Astrocyte of the hippocampus (primary cell): Measurements from ENCODE around the gene RGS10.
"Not testable (repeated sequence)": the region's sequence is repeated elsewhere in the genome, so short reads cannot be mapped to it uniquely, and the experiment has no call there.

Source experiments
- DNase-seq: peaks from one replicate; pipeline ENCODE4 v3.0.0; 2011; ENCODE audit warnings: low read depth, low spot score

Gene RGS10

DNA sequence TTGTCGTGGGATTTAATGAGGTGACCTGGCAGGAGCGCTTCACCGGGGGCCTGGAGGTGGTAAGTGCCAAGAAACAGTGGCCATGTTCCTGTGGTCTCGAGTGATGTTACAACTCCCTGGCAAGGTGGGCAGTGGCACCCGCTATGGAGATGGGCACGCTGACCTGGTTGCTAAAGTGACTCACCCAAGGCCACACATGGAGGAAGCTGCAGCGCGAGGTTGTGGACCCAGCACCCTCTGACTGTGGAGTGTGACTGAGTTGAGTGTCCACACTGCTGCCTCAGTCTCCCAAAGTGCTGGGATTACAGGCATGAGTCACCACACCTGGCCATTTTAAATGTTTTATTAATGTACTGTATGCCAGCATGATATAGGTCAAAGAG lies 73.2 kb downstream of the RGS10 start:
- no peak for DNase-seq

- no peak for DNase-seq
These were observed 73.8 kb downstream of the RGS10 start for GRCh38 chr10:119468542-119469324.

DNA sequence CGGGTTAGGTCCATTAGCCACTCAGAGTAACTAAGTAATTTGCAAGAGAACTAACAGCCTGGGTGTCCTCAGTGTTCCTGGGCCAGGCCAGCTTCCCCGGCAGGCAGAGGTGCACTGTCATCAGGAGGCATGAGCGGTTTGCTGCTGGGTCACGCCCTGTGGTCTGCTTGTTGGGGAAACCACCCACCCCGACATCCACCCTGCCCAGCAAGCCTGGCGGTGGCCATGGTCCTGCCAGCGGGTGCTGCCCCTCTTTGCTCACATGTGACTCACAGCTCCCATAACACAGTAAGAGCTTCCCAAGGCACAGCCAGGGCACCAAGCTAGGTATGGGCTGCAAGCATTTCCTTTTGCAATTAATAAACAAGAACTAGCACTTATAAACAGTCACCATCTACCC lies 75.9 kb downstream of the RGS10 start:
- DNase-seq: no peak

- DNase-seq: no peak
These were observed 76.4 kb downstream of the RGS10 start for GRCh38 chr10:119466076-119466475.

DNA sequence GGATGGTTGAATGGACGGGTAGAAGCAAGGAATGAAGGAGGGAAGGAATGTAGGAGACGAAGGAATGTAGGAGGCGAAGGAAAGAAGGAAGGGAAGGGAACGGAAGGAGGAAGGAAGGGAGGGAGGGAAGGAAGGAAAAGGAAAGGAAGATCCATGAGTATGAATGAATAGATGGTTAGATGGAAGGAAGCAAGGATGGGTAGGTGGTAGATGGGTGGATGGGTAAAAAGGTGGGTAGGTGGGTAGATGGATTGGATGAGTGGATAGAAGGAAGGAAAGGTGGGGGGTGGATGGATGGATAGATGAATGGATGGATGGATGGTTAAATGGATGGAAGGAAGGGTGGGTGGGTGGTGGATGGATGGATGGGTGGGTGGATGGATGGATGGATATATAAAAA lies 77.4 kb downstream of the RGS10 start:
- DNase-seq: no peak

DNA sequence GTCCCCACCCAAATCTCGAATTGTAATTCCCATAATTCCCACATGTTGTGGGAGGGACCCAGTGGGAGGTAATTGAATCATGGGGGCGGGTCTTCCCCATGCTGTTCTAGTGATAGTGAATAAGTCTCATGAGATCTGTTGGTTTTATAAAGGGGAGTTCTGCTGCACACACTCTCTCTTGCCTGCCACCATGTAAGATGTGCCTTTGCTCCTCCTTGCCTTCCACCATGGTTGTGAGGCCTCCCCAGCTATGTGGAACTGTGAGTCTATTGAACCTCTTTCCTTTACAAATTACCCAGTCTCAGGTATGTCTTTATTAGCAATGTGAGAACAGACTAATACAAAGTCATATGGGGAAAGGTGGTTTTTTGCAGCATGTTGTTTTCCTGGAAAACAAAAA lies 79.3 kb downstream of the RGS10 start:
- DNase-seq: not testable (repeated sequence)

DNA sequence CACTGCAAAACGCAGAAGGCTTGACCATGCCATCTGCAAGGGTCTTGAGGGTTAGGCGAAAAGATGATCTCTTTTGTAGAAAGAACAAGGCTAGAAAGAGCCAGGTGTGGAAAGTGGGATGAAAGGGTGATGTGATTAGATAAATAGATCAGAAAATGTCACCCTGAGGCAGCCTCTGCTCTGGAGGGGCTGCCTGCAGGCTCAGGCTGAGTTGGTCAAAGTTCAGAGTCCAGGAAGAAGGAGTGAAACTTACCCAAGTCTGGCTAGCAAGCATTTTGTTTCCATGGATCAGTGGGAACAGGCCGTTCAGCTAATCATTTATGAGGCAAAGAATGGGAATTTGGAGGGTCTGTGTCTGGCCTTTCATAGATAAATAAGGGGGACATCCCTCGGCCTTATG lies 79.7 kb downstream of the RGS10 start:
- no peak for DNase-seq

DNA sequence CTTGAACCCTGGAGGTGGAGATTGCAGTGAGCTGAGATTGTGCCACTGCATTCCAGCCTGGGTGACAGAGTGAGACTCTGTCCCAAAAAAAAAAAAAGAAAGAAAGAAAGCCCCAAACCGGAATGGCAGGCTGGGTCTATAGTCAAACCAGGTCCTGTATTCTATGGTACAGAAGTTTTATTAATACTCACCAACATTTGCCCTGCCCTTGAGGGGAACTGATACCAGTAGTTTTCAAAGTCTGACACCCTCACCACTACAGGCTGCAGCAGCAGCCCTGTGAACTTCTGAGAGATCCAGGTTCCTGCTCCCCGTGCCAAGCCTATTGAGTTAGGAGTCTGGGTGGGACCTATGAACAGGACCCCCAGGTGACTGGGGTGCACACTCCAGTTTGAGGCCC lies 80.6 kb downstream of the RGS10 start:
- DNase-seq: no peak

DNA sequence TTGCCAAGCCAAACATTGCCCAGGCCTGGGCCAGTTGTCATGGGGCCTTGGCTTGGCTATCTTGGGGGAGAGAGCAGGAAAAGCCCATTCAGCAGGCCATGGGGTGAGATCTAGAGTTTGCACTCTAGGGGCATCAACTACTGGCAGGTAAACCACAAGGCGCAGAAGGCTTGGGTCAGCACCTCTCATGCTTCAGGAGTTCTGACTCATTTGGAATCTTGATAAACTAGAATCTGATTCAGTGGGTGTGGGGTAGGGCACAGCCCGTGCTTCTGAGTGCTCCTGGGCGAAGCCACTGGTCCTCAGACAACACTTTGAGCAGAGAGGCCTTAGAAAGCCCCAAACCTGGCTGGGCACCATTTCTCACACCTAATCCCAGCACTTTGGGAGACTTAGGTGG lies 81.1 kb downstream of the RGS10 start:
- DNase-seq: peak; percentile 22

GRCh38 chr10:119460369-119461195 lies 81.9 kb downstream of the RGS10 start:
- DNase-seq: no peak

GRCh38 chr10:119459681-119460340 lies 82.7 kb downstream of the RGS10 start:
- no peak for DNase-seq

DNA sequence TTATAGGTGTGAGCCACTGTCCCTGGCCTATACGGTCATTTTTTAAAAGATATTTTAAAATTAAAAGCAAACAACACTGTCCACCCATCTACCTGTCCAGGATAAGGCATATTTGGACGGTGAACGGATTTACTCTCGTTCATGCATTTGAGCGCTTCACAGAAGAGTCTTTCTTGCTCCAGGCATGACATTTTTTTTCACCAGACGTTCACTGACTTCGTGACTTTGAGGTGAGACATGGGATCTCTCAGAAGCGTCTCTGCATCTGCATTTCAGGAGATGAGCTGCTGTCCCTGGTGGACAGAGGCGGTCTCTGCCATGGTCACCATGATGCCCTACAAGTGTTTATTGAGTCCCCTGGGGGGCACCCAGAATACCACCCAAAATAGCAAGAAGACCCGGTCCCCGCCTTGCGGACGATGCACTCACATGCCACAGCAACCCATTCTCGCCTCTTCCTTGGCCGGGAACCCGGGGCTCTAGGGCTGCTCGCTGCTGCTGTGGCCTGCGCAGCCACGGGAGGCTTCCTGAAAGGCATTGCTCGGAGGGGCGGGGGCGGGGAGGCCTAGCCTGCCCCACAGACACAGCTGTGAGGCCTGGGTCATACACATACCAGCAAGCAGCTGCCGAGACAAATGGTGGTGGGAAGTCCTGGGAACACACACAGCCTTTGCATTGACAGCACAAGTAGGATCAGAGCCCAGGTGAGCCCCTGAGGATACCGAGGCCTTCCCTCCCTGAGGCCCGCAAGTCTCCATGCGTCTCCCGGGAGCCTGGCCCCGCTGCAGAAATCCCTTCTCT lies 84.4 kb downstream of the RGS10 start:
- no peak for DNase-seq

GRCh38 chr10:119456435-119456810 lies 86.1 kb downstream of the RGS10 start:
- DNase-seq: no peak

DNA sequence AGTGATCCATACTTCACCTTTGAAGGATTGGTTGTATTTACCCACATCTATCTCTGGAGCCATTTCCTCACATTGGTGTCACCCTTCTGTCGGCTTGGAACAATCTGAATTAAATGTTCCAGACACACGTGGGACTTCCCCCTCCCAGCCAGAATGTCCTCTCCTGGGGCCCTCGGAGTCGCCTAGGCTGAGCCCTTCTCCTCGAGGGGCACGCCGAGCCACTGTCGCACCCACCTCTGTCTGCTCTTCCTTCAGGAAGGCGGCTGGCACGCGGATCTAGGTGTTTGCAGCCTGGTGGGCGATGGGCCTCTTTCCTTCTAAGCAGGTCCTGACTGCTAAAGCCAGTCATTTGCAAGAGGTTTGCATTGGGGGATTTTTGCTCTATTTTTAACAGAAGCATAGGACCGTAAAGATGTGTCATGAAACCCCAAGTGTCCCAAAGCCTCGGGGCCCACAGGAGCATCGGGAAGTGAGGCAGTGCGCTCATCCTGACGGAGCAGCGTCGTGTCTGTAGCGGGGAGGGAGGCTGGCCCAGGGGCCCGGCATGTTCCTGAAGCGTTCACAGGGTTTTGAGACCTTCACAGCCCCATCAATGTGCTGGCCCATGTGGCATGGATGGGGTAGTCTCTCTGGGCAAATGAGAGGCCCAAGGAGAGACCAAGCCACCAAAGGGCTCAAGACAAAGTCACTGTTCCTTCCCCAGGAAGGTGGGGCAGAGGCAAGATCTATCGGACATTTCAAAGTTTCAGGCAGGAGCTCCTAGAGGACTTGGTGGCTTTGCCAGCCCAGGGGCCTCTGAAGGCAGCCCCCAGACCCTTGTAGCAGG lies 86.7 kb downstream of the RGS10 start:
- no peak for DNase-seq

GRCh38 chr10:119454990-119455389 lies 87.5 kb downstream of the RGS10 start:
- DNase-seq: no peak

DNA sequence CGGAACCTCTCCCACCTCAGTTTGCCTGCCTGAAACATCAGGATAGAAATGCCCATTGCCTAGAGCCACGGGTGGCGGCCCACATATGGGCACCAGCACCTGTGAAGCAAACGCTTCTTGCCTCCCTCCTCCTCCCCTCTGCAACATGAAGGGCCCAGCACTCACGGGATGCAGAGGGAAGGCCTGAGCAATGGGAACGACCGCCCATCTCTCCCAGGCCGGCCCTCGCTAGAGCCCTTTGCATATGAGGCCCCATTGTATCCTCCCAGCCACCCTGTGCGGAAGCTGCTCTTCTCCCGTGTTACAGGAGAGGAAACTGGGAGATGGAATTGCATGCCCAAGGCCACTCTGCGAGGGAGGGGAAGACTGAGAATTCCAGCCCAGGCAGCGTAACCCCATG lies 88.2 kb downstream of the RGS10 start:
- DNase-seq: no peak

DNA sequence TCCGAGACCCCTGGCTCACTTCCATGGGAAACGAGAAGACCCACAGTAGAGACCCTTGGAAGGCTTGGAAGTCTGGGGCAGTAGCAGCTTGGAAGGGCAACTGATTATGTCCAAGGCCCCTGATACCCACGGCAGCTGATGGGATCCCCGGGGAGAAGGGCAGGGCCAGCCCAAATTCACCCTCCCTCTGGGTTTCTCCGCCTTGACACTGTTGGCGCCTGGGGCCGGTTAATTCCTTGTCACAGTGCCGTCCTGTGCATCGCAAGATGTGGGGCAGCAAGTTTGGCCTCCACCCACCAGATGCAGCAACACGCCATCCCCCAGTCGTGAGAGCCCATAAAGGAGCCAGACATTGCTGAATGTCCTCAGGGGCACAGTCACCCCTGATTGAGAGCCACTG lies 89.2 kb downstream of the RGS10 start:
- DNase-seq: no peak

DNA sequence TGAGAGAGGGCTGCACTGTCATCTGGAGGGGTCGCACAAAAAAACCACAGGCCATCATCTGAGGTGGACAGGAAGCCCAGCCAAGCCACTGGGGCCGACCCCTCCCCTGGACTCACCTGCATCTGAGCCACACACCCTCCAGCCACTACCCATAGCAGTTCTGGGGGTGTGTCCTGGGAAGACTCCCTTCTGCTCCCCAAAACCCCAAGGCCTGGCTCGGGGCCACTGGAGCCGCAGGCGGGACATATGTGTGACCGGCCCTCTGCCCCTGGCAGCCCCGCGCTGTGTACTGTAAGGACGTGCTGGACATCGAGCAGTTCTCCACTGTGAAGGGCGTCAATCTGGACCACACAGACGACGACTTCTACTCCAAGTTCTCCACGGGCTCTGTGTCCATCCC lies 90.1 kb downstream of the RGS10 start:
- no peak for DNase-seq

DNA sequence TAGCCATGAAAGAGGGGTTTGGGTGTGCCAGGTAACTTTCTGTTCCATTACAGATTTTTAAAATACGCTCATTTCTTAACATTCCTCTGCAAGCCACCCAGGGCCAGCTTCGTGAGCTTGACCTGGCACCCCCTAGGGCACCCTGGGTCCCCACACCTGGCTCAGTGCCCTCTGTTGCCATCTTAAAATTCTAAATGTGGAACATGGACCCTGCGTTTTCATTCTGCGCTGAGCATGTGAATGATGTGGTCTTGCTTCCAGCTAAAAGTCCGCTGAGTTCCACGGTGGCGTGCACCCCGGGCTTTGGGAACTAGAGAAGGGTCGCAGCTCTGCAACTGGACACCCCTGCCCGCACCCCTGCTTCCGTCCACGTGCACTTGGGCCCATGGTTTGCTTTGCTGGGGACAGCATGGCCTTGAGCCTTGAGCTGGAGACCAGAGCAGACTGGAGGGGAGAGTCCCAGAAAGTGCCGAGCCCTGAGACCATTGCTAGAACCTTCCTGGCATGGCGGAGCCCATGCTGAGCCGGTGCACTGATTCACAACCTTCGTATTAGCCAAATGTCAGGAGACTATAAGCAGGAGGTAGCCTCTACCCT lies 91.1 kb downstream of the RGS10 start:
- DNase-seq: no peak

DNA sequence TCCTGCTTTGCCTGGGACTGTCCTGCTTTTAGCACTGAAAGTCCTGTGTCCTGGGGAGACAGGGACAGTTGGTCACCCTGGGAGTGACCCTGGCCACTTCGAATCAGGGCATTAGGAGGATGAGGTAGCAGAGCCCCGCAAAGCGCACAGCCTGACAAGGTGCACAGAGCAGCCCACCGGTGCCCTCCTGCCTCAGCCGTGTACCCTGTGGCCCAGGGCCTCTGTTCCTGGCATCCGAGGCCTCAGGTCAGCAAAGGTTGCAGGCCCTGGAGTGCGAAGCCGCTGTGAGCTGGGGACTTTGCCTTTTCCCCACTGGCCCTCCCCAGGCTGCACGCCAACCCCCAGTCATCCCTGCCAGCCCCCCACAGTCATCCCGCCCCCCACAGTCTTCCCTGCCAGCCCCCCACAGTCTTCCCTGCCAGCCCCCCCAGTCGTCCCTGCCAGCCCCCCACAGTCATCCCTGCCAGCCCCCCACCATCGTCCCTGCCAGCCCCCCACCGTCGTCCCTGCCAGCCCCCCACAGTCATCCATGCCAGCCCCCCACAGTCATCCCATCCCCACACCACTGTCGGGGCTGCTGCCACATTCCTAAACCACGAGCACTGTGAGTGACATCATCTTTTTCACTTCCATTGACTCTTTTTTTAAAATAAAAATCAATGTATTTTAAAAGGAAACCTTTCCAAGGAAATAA lies 91.8 kb downstream of the RGS10 start:
- DNase-seq: peak; percentile 23
